Epithelial cell of umbilical artery (primary cell): ENCODE results near the gene E2F6. TPM values are rescaled to one million over a fixed set of nuclear protein-coding genes. Genes with fewer than 3 reads are reported as not detected.

ENCODE experiments used
- total RNA-seq: library from RNA; depleted of rRNA; stranded (reverse); fragments of >200 nt; gene quantifications from 2 replicates; pipeline ENCODE4 v1.2.3, GENCODE V29; 2014

Gene E2F6
- total RNA-seq = 11.6 and 14.6 TPM in 2 replicates

GRCh38 chr2:11465485-11466306 lies at the start of gene E2F6:
E2F6 (minus strand) TSS chr2:11466161; CDS start chr2:11465879, 282 bp downstream.

Other genes starting within 250 kb of the E2F6 start
- 50.0 and 61.9 TPM in 2 replicates for gene ROCK2, start 121.5 kb downstream of the E2F6 start, total RNA-seq
- under 0.01 and 0.30 TPM in 2 replicates for gene GREB1, start 67.9 kb upstream of the E2F6 start, total RNA-seq
- gene NTSR2, start 204.0 kb upstream of the E2F6 start, total RNA-seq = not detected in 2 replicates